Thymus (tissue), 11 donors: Measurements from ENCODE around the gene HAGH. TPM values are rescaled to one million over a fixed set of nuclear protein-coding genes. Genes with fewer than 3 reads are reported as not detected.
A peak's percentile ranks its signal among the peaks of the same experiment; 100 is the strongest.

Experiments used
- DNase-seq, 9 donors: peaks; one replicate each; pipeline ENCODE4 v3.0.0-alpha.2; 2013; ENCODE audit warnings: low spot score in 9 of 9, low read depth in 6 of 9, missing footprints in 1 of 9
- H3K27ac ChIP-seq, 2 donors: one replicate each; pipeline ENCODE4 v1.5.1; 2013; ENCODE audit warnings: control low read depth in 1 of 2, low read depth in 1 of 2, low read length in 1 of 2, mild to moderate bottlenecking in 1 of 2, moderate library complexity in 1 of 2
- H3K27me3 ChIP-seq, 2 donors: one replicate each; pipeline ENCODE4 v1.5.1; 2013; ENCODE audit warnings: low read length in 1 of 2; ENCODE audit not compliant: control insufficient read depth in 2 of 2, insufficient read depth in 1 of 2
- H3K36me3 ChIP-seq, 2 donors: one replicate each; pipeline ENCODE4 v1.5.1; 2013; ENCODE audit warnings: low read length in 1 of 2, mild to moderate bottlenecking in 1 of 2, moderate library complexity in 1 of 2; ENCODE audit not compliant: control insufficient read depth in 2 of 2, insufficient read depth in 2 of 2
- H3K4me1 ChIP-seq, 2 donors: one replicate each; pipeline ENCODE4 v1.5.1; 2013; ENCODE audit warnings: low read length in 2 of 2; ENCODE audit not compliant: control insufficient read depth in 2 of 2, insufficient read depth in 2 of 2
- H3K4me3 ChIP-seq, 2 donors: one replicate each; pipeline ENCODE4 v1.5.1; 2013; ENCODE audit warnings: low read length in 2 of 2, control low read depth in 1 of 2, mild to moderate bottlenecking in 1 of 2
- H3K9me3 ChIP-seq, 2 donors: one replicate each; pipeline ENCODE4 v1.5.1; 2013; ENCODE audit warnings: low read length in 1 of 2, mild to moderate bottlenecking in 1 of 2; ENCODE audit not compliant: control insufficient read depth in 2 of 2, insufficient read depth in 1 of 2
- WGBS: extraction: QIAGEN DNeasy Blood & Tissue Kit; methylation state at CpG from one replicate; pipeline ENCODE4 v1.1.7; 2013; 5-methylcytosine and 5-hydroxymethylcytosine counted together
- polyA plus RNA-seq: library from polyadenylated mRNA; stranded (reverse); fragments of 200-250 nt; gene quantifications from one replicate; pipeline ENCODE4 v1.2.3, GENCODE V29; 2013
- total RNA-seq: library from RNA; stranded (reverse); fragments of 120-200 nt; gene quantifications from one replicate; pipeline ENCODE4 v1.2.4, GENCODE V29; 2013
- donor health status: healthy.

HAGH gene
- total and polyA plus RNA-seq, 2 donors = 51.6 to 69.5 TPM

DNA sequence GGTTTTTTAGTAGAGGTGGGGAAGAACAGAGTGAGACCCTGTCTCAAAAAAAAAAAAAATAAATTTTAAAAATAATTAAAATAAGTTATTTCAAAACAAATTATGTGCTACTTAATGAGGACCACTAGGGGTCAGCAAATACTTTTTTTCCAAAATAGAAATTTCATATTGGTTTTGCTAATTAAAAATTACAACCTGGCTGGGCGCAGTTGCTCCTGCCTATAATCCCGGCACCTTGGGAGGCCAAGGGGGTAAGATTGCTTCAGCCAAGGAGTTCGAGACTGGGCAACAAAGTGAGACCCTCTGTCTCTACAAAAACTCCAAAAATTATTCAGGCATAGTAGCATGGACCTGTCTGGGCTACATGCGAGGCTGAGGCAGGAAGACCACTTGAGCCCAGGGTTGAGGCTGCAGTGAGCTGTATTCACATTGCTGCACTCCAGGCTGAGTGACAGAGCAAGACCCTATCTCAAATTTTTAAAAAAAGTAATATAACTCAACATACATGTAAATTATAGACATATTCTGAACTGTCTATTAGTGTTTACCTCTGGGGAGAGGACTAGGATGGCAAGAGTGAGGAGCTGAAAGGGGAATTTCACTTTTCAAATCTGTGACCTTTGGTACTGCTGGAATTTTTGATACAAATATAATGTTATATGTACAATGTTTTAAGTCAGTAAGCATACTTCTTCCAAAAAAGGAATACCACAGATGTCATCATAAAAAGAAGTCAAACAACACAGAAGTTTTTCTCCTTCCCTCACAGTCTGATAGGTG, 37.2 kb upstream of the HAGH start:
- DNase-seq = peak in 5 of 9 donors; percentile 10 to 53 (median 27)
- Histone ChIP-seq H3K27ac (no peak overlapping the region), H3K9me3 (no peaks in the 10 kb centered on the region), H3K4me3 (no peak overlapping the region), H3K27me3 (peaks cover 2 to 60% of the 10 kb centered on the region in 2 donors), H3K36me3 (no peaks in the 10 kb centered on the region), H3K4me1 (no peaks in the 10 kb centered on the region)
- 25% methylated on average over 4 of the region's 4 CpGs for WGBS

DNA sequence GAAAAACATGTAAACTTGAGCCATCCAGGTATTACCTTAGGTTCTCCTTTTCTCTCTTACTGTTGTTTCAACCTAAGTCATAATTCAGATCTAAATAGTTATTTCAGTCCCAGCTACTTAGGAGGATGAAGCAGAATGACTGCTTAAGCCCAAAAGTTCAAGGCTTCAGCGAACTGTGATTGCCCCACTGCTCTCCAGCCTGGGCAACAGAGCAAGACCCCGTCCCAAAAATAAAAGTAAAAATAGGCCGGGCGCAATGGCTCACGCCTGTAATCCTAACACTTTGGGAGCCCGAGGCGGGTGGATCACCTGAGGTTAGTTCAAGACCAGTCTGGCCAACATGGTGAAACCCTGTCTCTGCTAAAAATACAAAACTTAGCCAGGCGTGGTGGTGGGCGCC, 35.8 kb upstream of the HAGH start:
- H3K27ac ChIP-seq = no peak overlapping the region
- no peak for DNase-seq
- H3K27me3 ChIP-seq = peaks cover 9 to 75% of the 10 kb centered on the region in 2 donors
- no peaks in the 10 kb centered on the region for H3K9me3 ChIP-seq
- peaks cover 0 to 2% of the 10 kb centered on the region in 2 donors for H3K4me1 ChIP-seq
- H3K36me3 ChIP-seq = no peaks in the 10 kb centered on the region
- WGBS = 93% methylated on average over 9 of the region's 9 CpGs
- no peak overlapping the region for H3K4me3 ChIP-seq

DNA sequence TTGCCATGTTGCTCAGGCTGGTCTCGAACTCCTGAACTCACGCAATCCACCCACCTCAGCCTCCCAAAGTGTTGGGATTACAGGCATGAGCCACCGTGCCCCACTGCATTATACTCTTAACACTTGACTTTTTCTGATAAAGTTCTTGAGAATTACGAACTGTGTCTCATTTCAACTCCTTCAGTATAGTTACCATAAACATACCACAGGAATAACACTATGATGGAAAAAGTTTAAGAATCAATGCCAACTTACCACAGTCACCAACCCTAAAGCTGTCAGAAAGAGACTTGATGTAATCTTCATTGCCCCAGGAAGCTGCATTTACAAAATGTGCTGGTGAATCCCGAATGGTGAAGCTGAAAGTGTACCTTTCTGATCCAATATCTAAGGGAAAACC, 35.1 kb upstream of the HAGH start:
- no peaks in the 10 kb centered on the region for H3K36me3 ChIP-seq
- no peak overlapping the region for H3K27ac ChIP-seq
- H3K4me3 ChIP-seq = no peak overlapping the region
- H3K9me3 ChIP-seq = no peaks in the 10 kb centered on the region
- no peak for DNase-seq
- WGBS = 87% methylated on average over 5 of the region's 5 CpGs
- H3K27me3 ChIP-seq = peaks cover 9 to 76% of the 10 kb centered on the region in 2 donors
- peaks cover 0 to 2% of the 10 kb centered on the region in 2 donors for H3K4me1 ChIP-seq

DNA sequence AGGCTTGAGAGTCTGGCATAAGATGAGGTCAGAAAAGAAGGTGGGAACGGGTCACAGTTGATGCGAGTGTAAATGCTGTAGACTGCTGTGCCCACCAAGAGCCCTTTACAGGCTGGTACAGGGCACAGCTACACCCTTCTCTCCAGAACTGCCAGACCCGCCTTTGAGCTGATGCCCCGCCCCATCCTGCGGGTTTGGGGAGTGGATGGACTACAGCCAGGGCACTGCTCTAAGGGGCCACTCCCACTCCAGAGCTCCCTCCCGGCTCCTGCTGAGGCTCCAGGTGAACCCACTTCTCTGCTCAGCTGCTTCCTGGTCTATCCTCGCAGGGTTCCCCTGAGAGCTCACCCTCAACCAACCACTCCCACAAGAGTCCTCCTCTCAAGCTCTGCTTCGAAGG, 33.0 kb upstream of the HAGH start:
- Histone ChIP-seq H3K9me3 (no peaks in the 10 kb centered on the region), H3K27ac (no peak overlapping the region), H3K27me3 (peaks cover 9 to 66% of the 10 kb centered on the region in 2 donors), H3K36me3 (no peaks in the 10 kb centered on the region), H3K4me3 (no peak overlapping the region), H3K4me1 (peaks cover 4 to 11% of the 10 kb centered on the region in 2 donors)
- 35% methylated on average over 8 of the region's 8 CpGs for WGBS
- no peak for DNase-seq

DNA sequence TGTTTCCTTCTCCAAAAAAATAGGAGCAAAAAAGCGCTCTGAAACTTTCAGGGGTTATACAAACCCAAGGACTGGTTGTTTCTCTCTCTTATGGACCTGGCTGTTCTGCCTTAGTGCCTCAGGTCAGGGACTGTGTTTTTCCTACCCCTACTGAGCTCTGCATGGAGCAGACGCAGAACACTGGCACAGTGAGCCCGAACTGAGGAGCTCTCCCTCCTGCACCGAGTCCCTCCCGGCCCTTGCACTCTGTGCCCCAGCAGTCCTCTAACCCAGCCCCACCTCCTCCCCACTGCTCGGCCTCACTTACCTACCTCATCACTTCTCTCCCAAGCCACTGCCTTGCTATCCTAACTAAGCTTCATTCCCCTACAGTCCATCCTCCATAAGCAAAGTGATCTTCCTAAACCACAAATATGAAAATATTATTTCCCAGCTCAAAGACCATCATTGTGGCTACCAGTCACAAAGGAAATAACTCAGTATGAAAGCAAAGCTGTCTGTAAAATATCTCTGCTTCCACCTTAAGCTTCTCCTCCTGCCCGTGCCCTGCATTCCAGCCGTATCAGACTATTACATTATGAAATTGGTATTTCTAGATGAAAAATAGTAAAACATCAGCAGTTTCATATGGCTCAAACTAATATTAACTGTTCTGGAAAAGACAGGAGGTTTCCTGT, 31.7 kb upstream of the HAGH start:
- no peak for DNase-seq
- H3K4me1 ChIP-seq = peaks cover 7 to 16% of the 10 kb centered on the region in 2 donors
- no peak overlapping the region for H3K4me3 ChIP-seq
- peaks cover 9 to 60% of the 10 kb centered on the region in 2 donors for H3K27me3 ChIP-seq
- no peaks in the 10 kb centered on the region for H3K9me3 ChIP-seq
- no peaks in the 10 kb centered on the region for H3K36me3 ChIP-seq
- 20% methylated on average over 8 of the region's 8 CpGs for WGBS
- H3K27ac ChIP-seq = no peak overlapping the region

DNA sequence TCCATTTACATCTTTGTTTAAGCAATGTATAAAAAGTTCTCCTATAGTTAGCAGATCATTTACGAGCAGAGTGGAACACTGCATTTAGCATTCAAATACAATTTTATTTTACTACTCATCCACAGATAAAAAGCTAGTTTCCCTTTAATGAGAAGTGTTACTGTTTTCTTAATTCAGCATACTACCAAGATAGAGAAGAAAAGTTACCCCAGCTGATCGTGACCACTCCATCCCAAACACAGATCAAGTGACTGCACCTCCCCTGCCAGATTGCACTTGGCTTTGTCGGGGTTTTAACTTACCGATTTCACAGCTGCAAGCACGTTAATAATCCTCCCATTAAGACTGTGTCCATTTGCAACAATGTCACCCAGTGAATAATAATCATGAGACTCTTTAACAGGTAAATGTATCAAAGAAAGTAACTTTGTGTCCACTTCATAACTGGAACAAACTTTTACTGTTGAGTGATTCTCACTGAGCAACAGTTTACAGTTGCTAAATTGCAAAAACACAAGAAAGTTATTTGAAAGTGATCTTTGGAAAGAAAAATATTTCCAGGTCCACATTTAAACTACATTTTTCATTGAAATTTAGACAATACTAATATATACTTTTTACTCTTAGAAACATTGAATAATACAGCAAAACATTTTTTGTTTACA, 30.9 kb upstream of the HAGH start:
- Histone ChIP-seq H3K36me3 (no peaks in the 10 kb centered on the region), H3K9me3 (no peaks in the 10 kb centered on the region), H3K27ac (no peak overlapping the region), H3K4me3 (no peak overlapping the region), H3K27me3 (peaks cover 9 to 58% of the 10 kb centered on the region in 2 donors), H3K4me1 (peaks cover 7 to 16% of the 10 kb centered on the region in 2 donors)
- WGBS = 56% methylated on average over 5 of the region's 5 CpGs
- DNase-seq = no peak

DNA sequence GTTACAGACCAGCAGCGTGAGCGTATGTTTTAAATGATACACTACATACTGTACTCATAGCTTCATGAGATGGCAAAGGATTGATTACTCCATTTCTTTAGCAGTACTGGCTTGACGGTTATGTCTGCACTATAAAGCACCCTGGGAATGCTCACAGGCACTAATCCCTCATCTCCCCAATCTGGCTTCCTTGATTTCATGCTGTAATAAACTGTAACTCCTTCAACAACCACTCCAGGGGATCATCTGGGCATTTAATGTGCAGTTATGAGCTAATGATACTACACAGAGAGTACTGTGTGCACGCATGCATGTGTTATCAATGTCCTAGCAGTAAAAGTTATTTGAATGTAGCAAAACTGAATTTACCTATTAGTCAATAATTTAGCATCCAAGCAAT, 25.2 kb upstream of the HAGH start:
- no peak overlapping the region for H3K4me3 ChIP-seq
- 73% methylated on average over 4 of the region's 4 CpGs for WGBS
- H3K36me3 ChIP-seq = no peaks in the 10 kb centered on the region
- H3K27ac ChIP-seq = no peak overlapping the region
- DNase-seq = no peak
- H3K9me3 ChIP-seq = no peaks in the 10 kb centered on the region
- H3K27me3 ChIP-seq = peaks cover 2 to 17% of the 10 kb centered on the region in 2 donors
- H3K4me1 ChIP-seq = peaks cover 5 to 16% of the 10 kb centered on the region in 2 donors

DNA sequence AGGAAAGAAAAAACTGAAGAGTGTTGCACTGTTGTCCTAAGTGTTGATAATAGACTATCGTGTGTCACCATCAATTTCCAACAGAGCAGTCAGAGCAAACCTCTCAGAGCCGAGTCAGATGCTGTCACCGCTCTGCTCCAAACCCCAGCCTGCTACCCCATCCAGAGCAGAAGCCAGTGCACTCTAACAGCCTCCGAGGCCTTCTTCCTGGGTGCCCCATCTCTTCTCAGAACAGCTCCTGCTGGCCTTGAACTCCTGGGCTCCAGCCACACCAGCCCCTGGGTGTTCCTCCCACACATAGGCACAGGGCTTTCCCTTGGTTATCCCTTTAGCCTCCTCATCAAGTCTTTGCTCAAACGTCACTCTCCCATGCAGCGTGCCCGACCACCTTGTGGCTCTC, 24.4 kb upstream of the HAGH start:
- Histone ChIP-seq H3K4me1 (peaks cover 5 to 16% of the 10 kb centered on the region in 2 donors), H3K27ac (no peak overlapping the region)

DNA sequence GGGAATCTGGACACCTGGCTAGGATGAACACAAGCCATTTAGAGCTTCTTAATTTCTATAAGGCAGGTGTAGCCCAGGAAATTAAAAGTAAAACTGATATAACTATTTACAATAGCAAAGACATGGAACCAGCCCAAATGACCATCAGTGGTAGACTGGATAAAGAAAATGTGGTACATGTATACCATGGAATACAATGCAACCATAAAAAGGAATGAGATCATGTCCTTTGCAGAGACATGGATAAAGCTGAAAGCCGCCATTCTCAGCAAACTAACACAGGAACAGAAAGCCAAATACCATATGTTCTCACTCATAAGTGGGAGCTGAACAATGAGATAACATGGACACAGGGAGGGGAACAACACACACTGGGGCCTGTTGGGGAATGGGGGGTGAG, 19.8 kb upstream of the HAGH start:
- Histone ChIP-seq H3K36me3 (no peaks in the 10 kb centered on the region), H3K9me3 (no peaks in the 10 kb centered on the region), H3K4me3 (no peak overlapping the region), H3K27me3 (peaks cover 3 to 13% of the 10 kb centered on the region in 2 donors), H3K27ac (no peak overlapping the region), H3K4me1 (no peaks in the 10 kb centered on the region)
- no peak for DNase-seq
- WGBS = 93% methylated on average over 1 of the region's 1 CpG

More for the DNA sequence above, 24.4 kb upstream of the HAGH start:
- Histone ChIP-seq H3K9me3 (no peaks in the 10 kb centered on the region), H3K36me3 (no peaks in the 10 kb centered on the region), H3K27me3 (peaks cover 4 to 19% of the 10 kb centered on the region in 2 donors), H3K4me3 (no peak overlapping the region)
- 92% methylated on average over 7 of the region's 7 CpGs for WGBS
- no peak for DNase-seq
